ENCODE results near the gene NHEJ1. TPM values are rescaled to one million over a fixed set of nuclear protein-coding genes. Genes with fewer than 3 reads are reported as not detected.
A peak's percentile ranks its signal among the peaks of the same experiment; 100 is the strongest.

The NHEJ1 gene
- total and polyA plus RNA-seq, 2 of the 13 experiments (the other 11 are each of a cell fraction or from before 2014, with no cell fraction given): 30.0 to 30.7 TPM

DNA sequence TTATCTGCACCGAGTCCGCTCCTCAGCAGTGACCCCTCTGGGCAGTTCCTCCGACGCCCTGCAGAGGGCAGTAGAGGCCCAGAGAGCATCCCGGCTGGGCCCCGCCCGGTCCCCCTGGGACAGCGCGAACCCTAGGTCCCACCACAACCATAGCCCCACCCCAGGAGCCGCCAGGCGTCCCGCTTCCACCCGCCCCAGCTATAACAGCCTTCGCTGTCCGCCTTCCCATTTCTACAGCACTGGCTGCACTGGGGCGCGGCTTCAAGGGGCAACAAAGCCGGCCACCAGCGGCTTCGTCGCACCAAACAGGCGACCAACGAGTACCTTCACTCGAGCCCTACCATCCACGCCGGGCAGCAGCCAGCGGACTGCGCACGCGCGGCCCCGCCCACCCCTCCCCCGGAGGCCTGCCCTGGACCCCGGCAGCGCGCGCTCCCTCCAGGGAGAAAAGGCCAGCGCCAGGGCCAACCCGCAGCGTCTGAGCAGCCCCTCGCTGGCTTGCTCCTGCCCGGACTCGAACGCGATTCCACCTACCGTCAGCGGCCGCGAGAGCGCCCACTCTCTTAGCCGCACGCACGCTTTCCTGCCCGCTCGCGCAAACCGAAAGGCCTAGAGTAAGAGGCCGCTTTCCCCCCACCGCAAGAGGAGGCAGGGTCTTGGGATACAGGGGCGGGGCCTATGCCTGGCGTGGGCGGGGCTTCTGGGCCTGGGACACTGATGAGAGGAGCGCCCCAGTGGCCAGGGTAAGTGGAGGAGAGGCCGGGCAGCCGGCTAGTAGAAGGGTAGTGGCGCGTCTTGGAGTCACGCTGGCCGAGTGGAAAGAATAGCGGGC lies at the start of gene NHEJ1 (continued):
- TF ChIP-seq, protein P1, sequence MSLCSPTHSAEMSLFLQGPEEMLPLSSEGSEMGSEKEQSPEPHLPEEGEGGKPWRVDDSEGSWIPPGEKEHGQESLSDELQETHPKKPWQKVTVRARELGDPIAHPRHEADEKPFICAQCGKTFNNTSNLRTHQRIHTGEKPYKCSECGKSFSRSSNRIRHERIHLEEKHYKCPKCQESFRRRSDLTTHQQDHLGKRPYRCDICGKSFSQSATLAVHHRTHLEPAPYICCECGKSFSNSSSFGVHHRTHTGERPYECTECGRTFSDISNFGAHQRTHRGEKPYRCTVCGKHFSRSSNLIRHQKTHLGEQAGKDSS (CRISPR knock-in tag; IDR thresholded peaks at IDR 0.05; ENCODE audit: borderline replicate concordance, low read depth): no peak
- TF ChIP-seq GATA4 (IDR thresholded peaks at IDR 0.05; ENCODE audit: borderline replicate concordance, low read depth) (no peak; the same call in 1 of the 2 replicates), IKZF1 (IDR thresholded peaks at IDR 0.05) (no peak), POLR2AphosphoS5 (IDR thresholded peaks at IDR 0.05; ENCODE audit: low read depth, low read length) (peak; percentile 89), MIER2 (CRISPR knock-in tag; IDR thresholded peaks at IDR 0.05) (peak; percentile 80), MIER3 (CRISPR knock-in tag; IDR thresholded peaks at IDR 0.05; ENCODE audit: borderline replicate concordance) (peak; percentile 81; the same call in 1 of the 2 replicates), ZNF335 (CRISPR knock-in tag; IDR thresholded peaks at IDR 0.05) (peak; percentile 86), MXI1 (IDR thresholded peaks at IDR 0.05; ENCODE audit: borderline replicate concordance, low read depth, low read length) (peak; percentile 60; the same call in 1 of the 3 replicates), ZNF264 (CRISPR knock-in tag; IDR thresholded peaks at IDR 0.05) (peak; percentile 83; the same call in 1 of the 2 replicates), BRCA1 (CRISPR knock-in tag; IDR thresholded peaks at IDR 0.05) (peak; percentile 89), NRL (CRISPR knock-in tag; IDR thresholded peaks at IDR 0.05; ENCODE audit: borderline replicate concordance) (peak; percentile 54; the same call in 1 of the 2 replicates), CERS6 (CRISPR knock-in tag; IDR thresholded peaks at IDR 0.05) (0 out of 2 replicates have a peak, but pooled peaks have one; percentile 10)
- TF ChIP-seq, protein P2, sequence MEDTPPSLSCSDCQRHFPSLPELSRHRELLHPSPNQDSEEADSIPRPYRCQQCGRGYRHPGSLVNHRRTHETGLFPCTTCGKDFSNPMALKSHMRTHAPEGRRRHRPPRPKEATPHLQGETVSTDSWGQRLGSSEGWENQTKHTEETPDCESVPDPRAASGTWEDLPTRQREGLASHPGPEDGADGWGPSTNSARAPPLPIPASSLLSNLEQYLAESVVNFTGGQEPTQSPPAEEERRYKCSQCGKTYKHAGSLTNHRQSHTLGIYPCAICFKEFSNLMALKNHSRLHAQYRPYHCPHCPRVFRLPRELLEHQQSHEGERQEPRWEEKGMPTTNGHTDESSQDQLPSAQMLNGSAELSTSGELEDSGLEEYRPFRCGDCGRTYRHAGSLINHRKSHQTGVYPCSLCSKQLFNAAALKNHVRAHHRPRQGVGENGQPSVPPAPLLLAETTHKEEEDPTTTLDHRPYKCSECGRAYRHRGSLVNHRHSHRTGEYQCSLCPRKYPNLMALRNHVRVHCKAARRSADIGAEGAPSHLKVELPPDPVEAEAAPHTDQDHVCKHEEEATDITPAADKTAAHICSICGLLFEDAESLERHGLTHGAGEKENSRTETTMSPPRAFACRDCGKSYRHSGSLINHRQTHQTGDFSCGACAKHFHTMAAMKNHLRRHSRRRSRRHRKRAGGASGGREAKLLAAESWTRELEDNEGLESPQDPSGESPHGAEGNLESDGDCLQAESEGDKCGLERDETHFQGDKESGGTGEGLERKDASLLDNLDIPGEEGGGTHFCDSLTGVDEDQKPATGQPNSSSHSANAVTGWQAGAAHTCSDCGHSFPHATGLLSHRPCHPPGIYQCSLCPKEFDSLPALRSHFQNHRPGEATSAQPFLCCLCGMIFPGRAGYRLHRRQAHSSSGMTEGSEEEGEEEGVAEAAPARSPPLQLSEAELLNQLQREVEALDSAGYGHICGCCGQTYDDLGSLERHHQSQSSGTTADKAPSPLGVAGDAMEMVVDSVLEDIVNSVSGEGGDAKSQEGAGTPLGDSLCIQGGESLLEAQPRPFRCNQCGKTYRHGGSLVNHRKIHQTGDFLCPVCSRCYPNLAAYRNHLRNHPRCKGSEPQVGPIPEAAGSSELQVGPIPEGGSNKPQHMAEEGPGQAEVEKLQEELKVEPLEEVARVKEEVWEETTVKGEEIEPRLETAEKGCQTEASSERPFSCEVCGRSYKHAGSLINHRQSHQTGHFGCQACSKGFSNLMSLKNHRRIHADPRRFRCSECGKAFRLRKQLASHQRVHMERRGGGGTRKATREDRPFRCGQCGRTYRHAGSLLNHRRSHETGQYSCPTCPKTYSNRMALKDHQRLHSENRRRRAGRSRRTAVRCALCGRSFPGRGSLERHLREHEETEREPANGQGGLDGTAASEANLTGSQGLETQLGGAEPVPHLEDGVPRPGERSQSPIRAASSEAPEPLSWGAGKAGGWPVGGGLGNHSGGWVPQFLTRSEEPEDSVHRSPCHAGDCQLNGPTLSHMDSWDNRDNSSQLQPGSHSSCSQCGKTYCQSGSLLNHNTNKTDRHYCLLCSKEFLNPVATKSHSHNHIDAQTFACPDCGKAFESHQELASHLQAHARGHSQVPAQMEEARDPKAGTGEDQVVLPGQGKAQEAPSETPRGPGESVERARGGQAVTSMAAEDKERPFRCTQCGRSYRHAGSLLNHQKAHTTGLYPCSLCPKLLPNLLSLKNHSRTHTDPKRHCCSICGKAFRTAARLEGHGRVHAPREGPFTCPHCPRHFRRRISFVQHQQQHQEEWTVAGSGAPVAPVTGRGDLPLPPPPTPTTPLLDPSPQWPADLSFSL (CRISPR knock-in tag; IDR thresholded peaks at IDR 0.05): no peak
- TF ChIP-seq, protein P3, sequence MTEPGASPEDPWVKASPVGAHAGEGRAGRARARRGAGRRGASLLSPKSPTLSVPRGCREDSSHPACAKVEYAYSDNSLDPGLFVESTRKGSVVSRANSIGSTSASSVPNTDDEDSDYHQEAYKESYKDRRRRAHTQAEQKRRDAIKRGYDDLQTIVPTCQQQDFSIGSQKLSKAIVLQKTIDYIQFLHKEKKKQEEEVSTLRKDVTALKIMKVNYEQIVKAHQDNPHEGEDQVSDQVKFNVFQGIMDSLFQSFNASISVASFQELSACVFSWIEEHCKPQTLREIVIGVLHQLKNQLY (CRISPR knock-in tag; IDR thresholded peaks at IDR 0.05): no peak; the same call in none of the 2 replicates
- TF ChIP-seq, protein P4, sequence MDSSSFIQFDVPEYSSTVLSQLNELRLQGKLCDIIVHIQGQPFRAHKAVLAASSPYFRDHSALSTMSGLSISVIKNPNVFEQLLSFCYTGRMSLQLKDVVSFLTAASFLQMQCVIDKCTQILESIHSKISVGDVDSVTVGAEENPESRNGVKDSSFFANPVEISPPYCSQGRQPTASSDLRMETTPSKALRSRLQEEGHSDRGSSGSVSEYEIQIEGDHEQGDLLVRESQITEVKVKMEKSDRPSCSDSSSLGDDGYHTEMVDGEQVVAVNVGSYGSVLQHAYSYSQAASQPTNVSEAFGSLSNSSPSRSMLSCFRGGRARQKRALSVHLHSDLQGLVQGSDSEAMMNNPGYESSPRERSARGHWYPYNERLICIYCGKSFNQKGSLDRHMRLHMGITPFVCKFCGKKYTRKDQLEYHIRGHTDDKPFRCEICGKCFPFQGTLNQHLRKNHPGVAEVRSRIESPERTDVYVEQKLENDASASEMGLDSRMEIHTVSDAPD (CRISPR knock-in tag; IDR thresholded peaks at IDR 0.05): peak; percentile 91
- TF ChIP-seq, protein P5, sequence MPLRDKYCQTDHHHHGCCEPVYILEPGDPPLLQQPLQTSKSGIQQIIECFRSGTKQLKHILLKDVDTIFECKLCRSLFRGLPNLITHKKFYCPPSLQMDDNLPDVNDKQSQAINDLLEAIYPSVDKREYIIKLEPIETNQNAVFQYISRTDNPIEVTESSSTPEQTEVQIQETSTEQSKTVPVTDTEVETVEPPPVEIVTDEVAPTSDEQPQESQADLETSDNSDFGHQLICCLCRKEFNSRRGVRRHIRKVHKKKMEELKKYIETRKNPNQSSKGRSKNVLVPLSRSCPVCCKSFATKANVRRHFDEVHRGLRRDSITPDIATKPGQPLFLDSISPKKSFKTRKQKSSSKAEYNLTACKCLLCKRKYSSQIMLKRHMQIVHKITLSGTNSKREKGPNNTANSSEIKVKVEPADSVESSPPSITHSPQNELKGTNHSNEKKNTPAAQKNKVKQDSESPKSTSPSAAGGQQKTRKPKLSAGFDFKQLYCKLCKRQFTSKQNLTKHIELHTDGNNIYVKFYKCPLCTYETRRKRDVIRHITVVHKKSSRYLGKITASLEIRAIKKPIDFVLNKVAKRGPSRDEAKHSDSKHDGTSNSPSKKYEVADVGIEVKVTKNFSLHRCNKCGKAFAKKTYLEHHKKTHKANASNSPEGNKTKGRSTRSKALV (CRISPR knock-in tag; IDR thresholded peaks at IDR 0.05): peak; percentile 84; the same call in 1 of the 2 replicates

All from HepG2 (cell line).